Measurements from ENCODE around the gene MFAP2. TPM values are rescaled to one million over a fixed set of nuclear protein-coding genes. Genes with fewer than 3 reads are reported as not detected.

The MFAP2 gene
- total RNA-seq, 2 donors from 2014 or later: not detected

DNA sequence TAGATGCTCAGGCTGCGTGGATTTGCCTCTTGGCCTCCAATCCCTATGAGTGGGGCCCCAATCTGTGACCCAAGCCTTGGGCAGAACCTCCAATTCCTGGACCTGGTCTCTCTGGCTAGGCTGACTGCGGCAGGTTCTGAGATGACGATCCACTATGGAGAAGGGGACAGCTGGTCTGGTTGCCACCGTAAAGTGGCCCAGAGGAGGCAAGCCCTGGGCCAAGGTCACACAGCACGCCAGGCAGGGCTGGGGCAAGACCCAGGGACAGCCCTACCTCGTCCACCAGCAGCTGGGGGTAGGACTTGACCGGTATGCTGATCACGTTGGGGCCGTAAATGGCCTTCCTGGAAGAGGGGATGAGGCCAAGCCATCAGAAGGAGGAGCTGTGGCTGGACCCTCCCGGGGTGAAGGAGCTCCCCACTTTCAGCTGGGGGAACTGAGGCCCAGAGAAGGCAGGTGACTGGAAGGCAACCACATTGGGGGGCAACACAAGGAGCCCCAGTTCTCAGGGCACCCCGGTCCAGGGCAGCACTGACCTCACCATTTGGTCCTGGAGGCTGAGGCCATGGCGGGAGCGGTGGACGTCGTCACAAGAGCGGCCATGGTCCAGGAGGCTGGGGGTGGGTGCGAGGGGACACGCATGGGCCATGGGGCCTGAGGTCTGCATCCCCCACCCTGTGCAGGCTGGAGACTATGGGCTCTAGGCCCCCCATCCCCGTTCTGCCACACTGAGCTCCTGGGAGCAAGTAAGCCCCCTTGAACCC is 21.5 kb upstream of the MFAP2 start:
- peaks cover 4% of the 10 kb centered on the region for H3K36me3 Mint-ChIP-seq
- DNase-seq (ENCODE audit: low spot score) (no peak), ATAC-seq (peak in 1 of 2 donors; percentile 34)
- no peaks in the 10 kb centered on the region for H3K9me3 Mint-ChIP-seq
- no peaks in the 10 kb centered on the region for H3K27me3 Mint-ChIP-seq
- H3K4me3 Mint-ChIP-seq: no peak overlapping the region
- H3K4me1 Mint-ChIP-seq (ENCODE audit: low read depth in 2 of 2): no peaks in the 10 kb centered on the region
- no peak overlapping the region for H3K27ac Mint-ChIP-seq

DNA sequence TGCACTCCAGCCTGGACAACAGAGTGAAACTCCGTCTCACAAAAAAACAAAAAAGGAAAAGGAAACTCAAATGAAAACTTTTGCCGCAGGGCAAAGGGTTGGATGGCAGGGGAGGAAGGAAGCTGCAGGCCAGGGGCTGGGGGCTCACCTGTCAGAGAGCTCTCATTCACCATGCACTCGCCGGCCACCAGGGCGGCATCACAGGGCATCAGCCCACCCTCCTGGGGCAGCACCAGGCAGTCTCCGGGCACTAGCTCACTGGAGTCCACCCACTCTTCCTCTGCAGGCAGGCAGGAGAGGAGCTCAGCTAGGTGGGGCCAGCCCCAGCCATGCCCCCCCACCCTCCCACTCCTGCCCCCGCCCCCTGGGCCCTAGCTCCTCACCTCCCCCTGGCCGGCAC is 19.4 kb upstream of the MFAP2 start:
- Mint-ChIP-seq H3K27ac (no peak overlapping the region), H3K4me1 (ENCODE audit: low read depth in 2 of 2) (no peaks in the 10 kb centered on the region), H3K27me3 (no peaks in the 10 kb centered on the region), H3K36me3 (peaks cover 4% of the 10 kb centered on the region), H3K4me3 (no peak overlapping the region), H3K9me3 (no peaks in the 10 kb centered on the region)
- no peak for ATAC-seq
- DNase-seq (ENCODE audit: low spot score): no peak

- ATAC-seq: no peak
- DNase-seq (ENCODE audit: low spot score): no peak
- peaks cover 4% of the 10 kb centered on the region for H3K36me3 Mint-ChIP-seq
These were observed 18.2 kb upstream of the MFAP2 start for GRCh38 chr1:16998589-16998988.

GRCh38 chr1:16996845-16997244 is 16.4 kb upstream of the MFAP2 start:
- no peaks in the 10 kb centered on the region for H3K4me1 Mint-ChIP-seq (ENCODE audit: low read depth in 2 of 2)
- no peaks in the 10 kb centered on the region for H3K27me3 Mint-ChIP-seq
- ATAC-seq (peak in 1 of 2 donors; percentile 37), DNase-seq (ENCODE audit: low spot score) (no peak)
- no peak overlapping the region for H3K27ac Mint-ChIP-seq
- H3K36me3 Mint-ChIP-seq: peaks cover 4% of the 10 kb centered on the region
- no peak overlapping the region for H3K4me3 Mint-ChIP-seq
- H3K9me3 Mint-ChIP-seq: no peaks in the 10 kb centered on the region

More at GRCh38 chr1:16998589-16998988, 18.2 kb upstream of the MFAP2 start:
- Mint-ChIP-seq H3K27ac (no peak overlapping the region), H3K4me1 (ENCODE audit: low read depth in 2 of 2) (no peaks in the 10 kb centered on the region), H3K27me3 (no peaks in the 10 kb centered on the region), H3K9me3 (no peaks in the 10 kb centered on the region), H3K4me3 (no peak overlapping the region)

DNA sequence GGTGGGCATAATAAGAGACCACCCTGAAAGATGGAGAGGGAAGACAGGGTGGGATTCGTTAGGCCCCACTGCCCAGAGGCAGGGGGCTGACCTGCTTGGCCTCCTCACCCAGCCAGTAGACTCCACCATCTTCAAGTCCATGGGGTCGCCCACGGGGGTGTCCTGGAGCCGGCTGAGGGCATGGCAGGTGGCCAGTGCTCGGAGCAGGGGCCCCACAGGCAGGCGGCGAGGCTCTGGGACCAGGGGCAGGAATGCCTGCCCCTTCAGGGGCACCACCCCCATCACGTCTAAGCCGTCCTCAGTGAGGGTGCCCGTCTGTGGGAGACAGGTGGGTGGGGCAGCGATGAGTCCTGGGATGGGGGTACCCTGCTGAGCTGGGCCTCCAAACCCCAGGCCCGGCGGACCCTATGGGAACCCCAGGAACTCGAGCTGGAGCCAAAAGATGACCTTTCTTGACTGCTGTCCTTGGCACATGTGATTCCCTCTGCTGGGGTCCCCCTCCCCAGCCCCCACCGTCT is 13.2 kb upstream of the MFAP2 start:
- Mint-ChIP-seq H3K4me3 (no peak overlapping the region), H3K4me1 (ENCODE audit: low read depth in 2 of 2) (no peaks in the 10 kb centered on the region), H3K27ac (no peak overlapping the region), H3K36me3 (peaks cover 2% of the 10 kb centered on the region), H3K27me3 (no peaks in the 10 kb centered on the region), H3K9me3 (no peaks in the 10 kb centered on the region)
- ATAC-seq: no peak
- DNase-seq (ENCODE audit: low spot score): no peak

DNA sequence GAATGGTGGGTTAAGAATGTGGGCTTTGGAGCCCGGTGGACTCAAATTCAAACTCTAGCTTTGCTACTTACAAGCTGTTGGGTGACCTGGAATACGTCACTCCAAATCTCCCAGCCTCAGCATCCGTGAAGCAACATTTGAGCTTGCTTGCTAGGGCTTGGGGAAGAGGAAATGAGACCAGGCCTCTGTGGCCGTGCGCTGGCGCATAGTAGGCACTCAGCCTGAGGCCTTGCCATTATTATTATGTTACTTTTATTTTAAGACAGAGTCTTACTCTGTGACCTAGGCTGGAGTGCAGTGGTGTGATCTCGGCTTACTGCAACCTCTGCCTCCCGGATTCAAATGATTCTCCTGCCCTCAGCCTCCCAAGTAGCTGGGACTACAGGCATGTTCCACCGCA is 12.3 kb upstream of the MFAP2 start:
- no peak overlapping the region for H3K4me3 Mint-ChIP-seq
- no peak overlapping the region for H3K27ac Mint-ChIP-seq
- no peak for DNase-seq (ENCODE audit: low spot score)
- no peaks in the 10 kb centered on the region for H3K4me1 Mint-ChIP-seq (ENCODE audit: low read depth in 2 of 2)
- no peaks in the 10 kb centered on the region for H3K36me3 Mint-ChIP-seq
- H3K9me3 Mint-ChIP-seq: no peaks in the 10 kb centered on the region
- H3K27me3 Mint-ChIP-seq: no peaks in the 10 kb centered on the region
- ATAC-seq: no peak

GRCh38 chr1:16992102-16992501 is 11.7 kb upstream of the MFAP2 start:
- H3K4me3 Mint-ChIP-seq: no peak overlapping the region
- H3K27ac Mint-ChIP-seq: no peak overlapping the region
- no peaks in the 10 kb centered on the region for H3K4me1 Mint-ChIP-seq (ENCODE audit: low read depth in 2 of 2)
- no peaks in the 10 kb centered on the region for H3K27me3 Mint-ChIP-seq
- no peaks in the 10 kb centered on the region for H3K36me3 Mint-ChIP-seq
- H3K9me3 Mint-ChIP-seq: no peaks in the 10 kb centered on the region
- DNase-seq (ENCODE audit: low spot score): no peak
- no peak for ATAC-seq

GRCh38 chr1:16991571-16991970 is 11.2 kb upstream of the MFAP2 start:
- ATAC-seq: no peak
- Mint-ChIP-seq H3K9me3 (no peaks in the 10 kb centered on the region), H3K36me3 (no peaks in the 10 kb centered on the region), H3K4me1 (ENCODE audit: low read depth in 2 of 2) (no peaks in the 10 kb centered on the region), H3K27ac (no peak overlapping the region), H3K4me3 (no peak overlapping the region), H3K27me3 (no peaks in the 10 kb centered on the region)
- DNase-seq (ENCODE audit: low spot score): no peak

GRCh38 chr1:16989676-16990391 is 9.4 kb upstream of the MFAP2 start:
- no peak for ATAC-seq
- Mint-ChIP-seq H3K4me1 (ENCODE audit: low read depth in 2 of 2) (no peaks in the 10 kb centered on the region), H3K9me3 (no peaks in the 10 kb centered on the region), H3K4me3 (no peak overlapping the region), H3K27ac (no peak overlapping the region), H3K27me3 (no peaks in the 10 kb centered on the region), H3K36me3 (no peaks in the 10 kb centered on the region)
- DNase-seq (ENCODE audit: low spot score): no peak

- peaks cover 3 to 4% of the 10 kb centered on the region in 2 donors for H3K27me3 Mint-ChIP-seq
- no peak for ATAC-seq
- H3K4me3 Mint-ChIP-seq: no peak overlapping the region
- H3K36me3 Mint-ChIP-seq: no peaks in the 10 kb centered on the region
- H3K9me3 Mint-ChIP-seq: no peaks in the 10 kb centered on the region
- H3K27ac Mint-ChIP-seq: no peak overlapping the region
- no peak for DNase-seq (ENCODE audit: low spot score)
- H3K4me1 Mint-ChIP-seq (ENCODE audit: low read depth in 2 of 2): no peaks in the 10 kb centered on the region
These were observed 7.8 kb upstream of the MFAP2 start for GRCh38 chr1:16988210-16988609.

DNA sequence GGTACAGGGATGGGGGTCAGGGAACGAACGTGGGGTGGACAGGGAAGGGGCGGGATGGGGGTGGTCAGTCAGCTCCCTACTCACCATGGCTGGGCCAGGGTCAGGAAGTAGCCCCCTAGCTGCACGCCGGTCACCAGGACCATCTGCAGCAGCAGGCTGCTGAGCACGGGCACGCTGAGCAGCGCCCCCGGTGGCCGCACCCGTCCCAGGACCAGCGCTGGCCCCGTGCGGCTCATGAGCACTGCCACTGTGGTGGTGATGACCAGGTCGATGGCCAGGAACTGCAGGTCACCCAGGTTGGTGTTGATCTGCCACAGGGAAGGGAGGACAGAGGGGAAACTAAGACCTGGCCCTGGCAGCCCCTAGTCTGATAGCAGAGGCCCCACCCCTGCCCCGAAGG is 6.5 kb upstream of the MFAP2 start:
- Mint-ChIP-seq H3K27me3 (peaks cover 6 to 8% of the 10 kb centered on the region in 2 donors), H3K27ac (no peak overlapping the region), H3K9me3 (no peaks in the 10 kb centered on the region), H3K4me1 (ENCODE audit: low read depth in 2 of 2) (no peaks in the 10 kb centered on the region), H3K4me3 (no peak overlapping the region), H3K36me3 (no peaks in the 10 kb centered on the region)
- ATAC-seq (no peak), DNase-seq (ENCODE audit: low spot score) (no peak)

- H3K9me3 Mint-ChIP-seq: no peaks in the 10 kb centered on the region
- H3K27ac Mint-ChIP-seq: no peak overlapping the region
- H3K4me1 Mint-ChIP-seq (ENCODE audit: low read depth in 2 of 2): no peaks in the 10 kb centered on the region
- H3K4me3 Mint-ChIP-seq: no peak overlapping the region
- DNase-seq (ENCODE audit: low spot score) (no peak), ATAC-seq (no peak)
- no peaks in the 10 kb centered on the region for H3K36me3 Mint-ChIP-seq
- H3K27me3 Mint-ChIP-seq: peaks cover 7 to 11% of the 10 kb centered on the region in 2 donors
These were observed 6.1 kb upstream of the MFAP2 start for GRCh38 chr1:16986560-16986959.

DNA sequence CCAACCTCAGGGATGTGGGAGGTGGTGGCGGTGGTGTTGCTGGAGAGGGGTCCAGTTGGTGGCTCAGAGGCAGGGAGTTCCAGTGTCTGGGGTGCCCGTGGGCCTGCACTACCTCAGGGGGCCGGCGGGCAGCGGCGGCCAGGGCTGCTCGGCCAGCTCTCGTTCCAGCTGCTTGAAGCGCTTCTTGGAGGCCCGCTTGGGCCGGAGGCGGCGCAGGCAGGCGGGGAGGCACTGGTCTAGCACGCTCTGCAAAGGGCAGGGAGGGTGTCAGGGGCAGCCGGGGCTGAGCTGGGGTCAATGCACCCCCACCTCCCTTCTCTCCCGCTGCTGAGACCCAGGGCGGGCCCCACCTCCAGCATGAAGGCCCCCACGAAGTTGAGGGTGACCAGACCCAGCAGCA is 5.7 kb upstream of the MFAP2 start:
- Mint-ChIP-seq H3K36me3 (no peaks in the 10 kb centered on the region), H3K27me3 (peaks cover 11 to 16% of the 10 kb centered on the region in 2 donors), H3K4me3 (no peak overlapping the region), H3K27ac (no peak overlapping the region), H3K4me1 (ENCODE audit: low read depth in 2 of 2) (peaks cover under 1 to 4% of the 10 kb centered on the region in 2 donors), H3K9me3 (no peaks in the 10 kb centered on the region)
- DNase-seq (ENCODE audit: low spot score) (no peak), ATAC-seq (peak in 1 of 2 donors; percentile 22)

GRCh38 chr1:16984717-16985116 is 4.3 kb upstream of the MFAP2 start:
- peaks cover 16 to 22% of the 10 kb centered on the region in 2 donors for H3K27me3 Mint-ChIP-seq
- H3K27ac Mint-ChIP-seq: no peak overlapping the region
- H3K4me3 Mint-ChIP-seq: no peak overlapping the region
- ATAC-seq (no peak), DNase-seq (ENCODE audit: low spot score) (no peak)
- H3K9me3 Mint-ChIP-seq: no peaks in the 10 kb centered on the region
- peaks cover 5 to 10% of the 10 kb centered on the region in 2 donors for H3K4me1 Mint-ChIP-seq (ENCODE audit: low read depth in 2 of 2)
- no peaks in the 10 kb centered on the region for H3K36me3 Mint-ChIP-seq

All from natural killer cell treated with Interleukin-12 subunit alpha and Interleukin-12 subunit beta and Interleukin-15 and Interleukin-18, amount 100 ng/mL, for 72 hours (primary cell).